GM18505 (cell line): ENCODE data around the gene PDZK1.
"Not testable (repeated sequence)": the region's sequence is repeated elsewhere in the genome, so short reads cannot be mapped to it uniquely, and the experiment has no call there.

ENCODE experiments used
- ATAC-seq: cut with Tn5 transposase; IDR thresholded peaks from one replicate; pipeline ENCODE4 v1.9.1; 2021; ENCODE audit not compliant: unreplicated experiment
- POLR2A ChIP-seq: IDR thresholded peaks from 4 replicates; pipeline ENCODE4 v1.6.1; 2011; ENCODE audit warnings: borderline replicate concordance; ENCODE audit not compliant: insufficient read depth, insufficient read length; ENCODE audit errors: extremely low read depth

PDZK1 gene

DNA sequence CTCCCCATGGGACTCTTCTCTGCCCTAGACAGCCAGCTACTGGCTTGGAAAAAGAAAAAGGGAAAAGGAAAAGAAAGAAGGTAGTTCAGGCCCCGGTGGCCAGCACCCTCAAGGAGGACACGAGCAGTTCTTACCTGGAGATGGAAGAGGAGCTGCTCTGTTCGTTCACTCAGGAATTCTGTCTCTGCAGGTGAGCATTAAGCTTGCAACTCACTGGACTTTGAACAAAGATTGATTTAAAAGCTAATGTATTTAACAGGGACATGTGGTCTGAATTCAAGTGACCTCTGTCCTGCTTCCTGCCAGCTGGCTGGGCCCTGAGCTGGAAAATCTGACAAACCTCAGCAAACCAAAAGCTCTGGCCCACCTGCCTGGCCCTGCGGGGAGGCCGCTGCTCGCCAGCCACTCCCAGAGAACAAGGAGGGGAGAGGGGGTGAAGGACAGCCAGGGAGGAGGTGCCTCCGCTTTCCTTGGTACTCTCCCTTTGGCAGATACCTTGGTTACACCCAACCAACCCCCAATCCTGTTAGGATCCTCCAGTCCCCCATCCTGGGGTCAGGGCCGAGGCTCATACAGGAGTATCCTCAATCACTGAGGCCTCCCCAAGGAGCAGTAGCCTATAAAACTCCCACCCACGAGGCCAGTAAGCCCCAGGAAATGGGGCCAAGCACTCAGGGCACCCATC, at the start of gene PDZK1:
TSS of gene PDZK1 (minus strand) at position 186 of the 685 bp plus-strand sequence. CDS start 19,347 bp downstream, outside the sequence.
- ATAC-seq: no peak
- no peak for TF ChIP-seq POLR2A

DNA sequence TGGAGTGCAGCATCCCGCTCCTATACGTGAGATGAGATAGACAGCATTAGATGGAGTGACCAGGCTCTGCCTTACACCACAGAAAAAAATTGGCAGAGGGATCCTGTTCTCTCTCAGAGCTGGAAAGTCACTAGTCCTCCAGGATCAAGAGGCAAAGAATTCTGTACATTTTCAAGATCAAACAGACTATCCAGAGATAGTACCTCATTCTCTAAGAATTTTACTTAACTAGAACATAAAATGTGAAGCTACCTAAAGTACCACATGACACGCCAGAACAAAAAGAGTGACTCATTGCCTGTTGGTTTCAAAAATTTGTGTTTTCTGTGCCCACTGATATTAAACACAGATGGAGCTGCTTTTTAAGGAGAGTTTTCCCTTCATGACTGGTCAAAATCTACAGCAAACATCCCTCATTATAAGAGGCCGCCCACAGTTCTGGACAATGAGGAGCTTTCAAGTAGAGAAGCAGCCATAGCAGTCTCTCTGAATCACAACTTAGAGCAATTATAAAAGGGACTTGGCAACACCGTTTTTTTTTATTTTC, 44.4 kb upstream of the PDZK1 start:
- ATAC-seq: no peak
- TF ChIP-seq POLR2A: no peak

DNA sequence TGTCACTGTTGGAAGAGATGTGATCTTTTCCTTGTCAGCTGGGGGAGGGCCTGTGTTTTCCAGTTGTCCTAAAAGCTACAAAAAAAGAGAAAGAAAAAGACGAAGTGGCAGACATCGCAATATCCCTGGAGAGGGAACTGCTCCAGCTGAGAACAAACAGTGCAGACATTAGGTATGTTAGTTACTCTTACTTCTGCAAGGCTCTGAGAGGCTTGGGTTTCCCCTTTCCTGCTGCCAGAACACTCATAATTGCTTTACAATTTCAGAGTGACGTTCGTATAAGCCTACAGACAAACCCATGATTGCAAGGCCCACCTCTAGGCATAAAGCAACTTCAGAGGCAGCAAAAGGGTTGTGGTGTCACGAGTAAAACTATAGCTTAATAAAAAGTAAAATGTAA, 43.3 kb upstream of the PDZK1 start:
- no peak for TF ChIP-seq POLR2A
- ATAC-seq: no peak

DNA sequence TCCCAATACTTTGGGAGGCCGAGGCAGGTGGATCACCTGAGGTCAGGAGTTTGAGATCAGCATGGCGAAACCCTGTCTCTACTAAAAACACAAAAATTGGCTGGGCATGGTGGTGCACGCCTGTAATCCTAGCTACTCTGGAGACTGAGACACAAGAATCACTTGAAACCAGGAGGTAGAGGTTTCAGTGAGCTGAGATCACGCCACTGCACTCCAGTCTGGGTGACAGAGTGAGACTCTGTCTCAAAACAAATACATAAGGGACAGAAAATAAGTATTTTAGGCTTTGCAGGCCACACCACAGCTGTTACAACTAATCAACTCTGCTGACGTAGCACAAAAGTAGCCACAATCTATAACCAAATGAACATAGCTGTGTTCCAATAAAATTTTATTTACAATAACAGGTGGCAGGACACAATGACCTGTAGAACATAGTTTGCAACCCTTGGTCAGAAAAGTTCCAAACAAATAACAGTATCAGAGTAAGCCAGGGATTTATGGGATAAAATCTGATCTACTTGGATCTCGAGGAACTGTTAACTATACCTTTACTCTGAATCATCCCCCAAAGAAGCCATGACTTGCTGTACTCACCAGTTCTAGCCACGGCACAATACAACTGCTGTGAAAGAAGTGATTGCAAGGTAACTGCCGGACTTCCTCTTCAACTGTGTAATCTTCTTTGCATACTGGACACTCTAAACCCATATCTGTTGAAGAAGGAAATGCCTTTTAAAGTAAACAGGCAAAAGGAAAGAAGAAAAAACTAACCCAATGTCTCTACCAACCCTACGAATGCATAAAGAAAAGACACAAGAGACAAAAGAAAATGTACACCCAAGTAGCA, 40.5 kb upstream of the PDZK1 start:
- ATAC-seq: no peak
- TF ChIP-seq POLR2A: no peak

DNA sequence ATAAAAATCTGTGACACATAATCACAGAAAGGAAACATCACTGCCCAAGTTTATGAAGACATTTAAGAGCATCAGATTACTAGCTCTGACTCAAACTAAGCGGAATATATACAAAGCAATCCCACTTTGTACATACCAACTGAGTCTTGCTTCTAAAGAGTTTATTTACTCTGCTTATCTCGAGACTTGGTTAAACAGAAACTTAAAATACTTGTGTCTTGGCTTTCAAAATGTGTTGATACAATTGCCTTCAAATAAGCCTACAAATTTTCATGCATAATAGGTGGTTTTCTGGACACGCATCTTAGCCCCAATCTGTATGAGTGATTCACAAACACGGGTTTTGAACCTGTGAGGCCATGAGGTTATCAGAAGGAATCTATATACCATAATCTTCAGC, 33.1 kb upstream of the PDZK1 start:
- ATAC-seq: no peak
- no peak for TF ChIP-seq POLR2A

DNA sequence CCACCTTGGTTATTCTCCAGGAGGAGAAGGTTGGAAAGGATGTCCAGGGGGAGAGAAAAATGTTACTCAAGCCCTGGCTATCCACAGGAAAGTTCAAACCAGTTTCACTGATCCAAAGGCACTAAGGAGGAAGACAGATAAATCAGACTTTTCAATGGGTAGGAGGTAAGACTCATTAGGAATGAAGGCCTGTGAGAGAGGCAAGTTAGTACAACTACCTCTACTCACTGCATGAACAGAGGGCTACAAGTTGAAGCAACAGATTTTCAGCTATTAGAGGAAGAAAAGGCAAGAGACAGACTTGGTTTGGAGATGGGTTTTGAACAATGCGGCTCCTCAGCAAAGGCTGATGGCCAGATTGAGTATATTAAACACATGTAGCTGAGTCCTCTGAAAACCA, 29.0 kb upstream of the PDZK1 start:
- no peak for ATAC-seq
- no peak for TF ChIP-seq POLR2A

DNA sequence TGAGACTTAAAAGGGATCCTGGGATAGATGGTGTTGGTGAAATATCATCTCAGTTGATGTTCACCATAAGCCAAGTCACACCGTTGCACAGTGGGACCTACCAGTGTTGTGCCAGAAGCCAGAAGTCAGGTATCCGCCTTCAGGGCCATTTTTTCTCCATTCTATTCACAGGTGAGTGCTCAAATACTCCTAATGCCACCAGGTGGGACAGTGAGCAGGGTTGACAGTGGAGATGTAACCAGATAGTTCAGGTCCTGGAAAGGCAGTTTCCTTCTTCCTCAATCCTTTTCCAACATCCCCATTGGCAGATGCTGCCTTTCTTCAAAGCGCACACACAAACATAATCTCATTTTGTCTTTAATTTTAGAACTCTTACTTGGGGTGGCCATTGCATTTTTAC, 23.7 kb upstream of the PDZK1 start:
- no peak for ATAC-seq
- TF ChIP-seq POLR2A: no peak

DNA sequence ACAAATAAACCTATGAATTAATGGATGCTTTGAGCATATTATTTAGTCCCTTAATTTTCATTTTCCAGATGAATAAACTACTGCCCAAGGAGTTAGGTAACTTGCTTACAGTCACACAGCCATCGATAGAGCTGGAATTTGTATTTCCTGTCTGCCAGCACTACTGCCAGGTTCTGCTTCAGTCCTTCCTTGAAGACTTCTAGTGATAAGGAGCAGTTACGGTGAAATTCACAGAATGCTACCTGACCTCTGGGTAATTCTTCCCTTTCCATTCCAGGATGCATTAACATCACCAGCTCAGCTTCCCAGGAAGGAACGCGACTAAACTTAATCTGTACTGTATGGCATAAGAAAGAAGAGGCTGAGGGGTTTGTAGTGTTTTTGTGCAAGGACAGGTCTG, 23.3 kb upstream of the PDZK1 start:
- ATAC-seq: no peak
- no peak for TF ChIP-seq POLR2A

DNA sequence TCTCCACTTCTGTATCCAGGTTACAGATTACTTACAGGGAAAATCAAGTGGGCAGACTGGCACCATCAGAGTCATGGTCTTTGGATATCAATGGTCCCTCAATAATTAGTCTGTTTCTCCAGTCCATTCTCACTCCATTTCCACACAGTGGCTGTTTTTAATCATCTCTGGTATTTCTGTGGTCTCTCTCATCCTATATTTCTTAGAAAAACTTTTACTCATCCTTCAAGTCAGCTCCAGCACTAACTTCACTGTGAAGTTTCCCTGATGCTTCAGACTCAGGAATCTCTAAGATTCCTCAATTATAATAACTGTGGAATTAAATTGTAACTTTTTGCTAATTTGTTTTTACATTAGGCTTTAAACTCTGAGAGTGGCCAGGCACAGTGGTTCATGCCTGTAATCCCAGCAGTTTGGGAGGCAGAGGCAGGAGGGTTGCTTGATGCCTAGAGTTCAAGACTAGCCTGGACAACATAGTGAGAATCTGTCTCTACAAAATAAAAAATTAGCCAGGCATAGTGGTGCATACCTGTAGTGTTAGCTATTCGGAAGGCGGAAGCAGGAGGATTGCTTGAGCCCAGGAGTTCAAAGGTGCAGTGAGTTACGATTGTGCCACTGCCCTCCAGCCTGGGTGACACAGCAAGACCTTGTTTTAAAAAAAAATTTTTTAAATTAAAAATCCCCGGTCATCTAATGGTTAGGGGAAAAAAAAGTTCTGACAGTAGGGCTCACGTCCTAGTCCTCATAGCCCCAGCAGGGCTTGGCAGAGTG, 22.7 kb upstream of the PDZK1 start:
- no peak for TF ChIP-seq POLR2A
- ATAC-seq: no peak

DNA sequence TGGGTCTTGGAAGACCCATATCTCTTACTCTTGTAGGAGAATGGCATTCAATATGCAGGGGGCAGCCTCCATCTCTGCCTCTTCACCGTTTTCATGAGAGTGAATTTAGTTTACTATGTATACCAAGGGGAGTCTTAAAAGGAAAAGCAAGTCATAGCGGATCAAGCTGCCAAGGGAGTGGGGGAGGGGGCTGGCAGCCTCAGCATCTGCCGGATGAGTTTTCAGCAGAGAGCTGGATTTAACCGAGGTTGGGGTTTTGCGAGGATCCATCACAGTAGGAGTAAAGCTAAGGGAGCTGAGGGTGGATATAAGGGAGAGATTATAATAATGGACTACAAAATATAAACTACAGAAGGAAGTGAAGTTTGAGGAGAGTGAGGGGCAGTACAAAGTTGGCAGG, 22.0 kb upstream of the PDZK1 start:
- ATAC-seq: no peak
- no peak for TF ChIP-seq POLR2A

DNA sequence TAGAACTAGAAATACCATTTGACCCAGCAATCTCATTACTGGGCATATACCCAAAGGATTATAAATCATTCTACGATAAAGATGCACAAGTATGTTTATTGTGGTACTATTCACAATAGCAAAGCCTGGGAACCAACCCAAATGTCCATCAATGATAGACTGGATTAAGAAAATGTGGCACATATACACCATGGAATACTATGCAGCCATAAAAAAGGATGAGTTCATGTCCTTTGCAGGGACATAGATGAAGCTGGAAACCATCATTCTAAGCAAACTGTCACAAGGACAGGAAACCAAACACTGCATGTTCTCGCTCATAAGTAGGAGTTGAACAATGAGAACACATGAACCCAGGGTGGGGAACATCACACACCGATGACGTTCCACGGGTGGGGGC, 19.0 kb upstream of the PDZK1 start:
- not testable (repeated sequence) for ATAC-seq

DNA sequence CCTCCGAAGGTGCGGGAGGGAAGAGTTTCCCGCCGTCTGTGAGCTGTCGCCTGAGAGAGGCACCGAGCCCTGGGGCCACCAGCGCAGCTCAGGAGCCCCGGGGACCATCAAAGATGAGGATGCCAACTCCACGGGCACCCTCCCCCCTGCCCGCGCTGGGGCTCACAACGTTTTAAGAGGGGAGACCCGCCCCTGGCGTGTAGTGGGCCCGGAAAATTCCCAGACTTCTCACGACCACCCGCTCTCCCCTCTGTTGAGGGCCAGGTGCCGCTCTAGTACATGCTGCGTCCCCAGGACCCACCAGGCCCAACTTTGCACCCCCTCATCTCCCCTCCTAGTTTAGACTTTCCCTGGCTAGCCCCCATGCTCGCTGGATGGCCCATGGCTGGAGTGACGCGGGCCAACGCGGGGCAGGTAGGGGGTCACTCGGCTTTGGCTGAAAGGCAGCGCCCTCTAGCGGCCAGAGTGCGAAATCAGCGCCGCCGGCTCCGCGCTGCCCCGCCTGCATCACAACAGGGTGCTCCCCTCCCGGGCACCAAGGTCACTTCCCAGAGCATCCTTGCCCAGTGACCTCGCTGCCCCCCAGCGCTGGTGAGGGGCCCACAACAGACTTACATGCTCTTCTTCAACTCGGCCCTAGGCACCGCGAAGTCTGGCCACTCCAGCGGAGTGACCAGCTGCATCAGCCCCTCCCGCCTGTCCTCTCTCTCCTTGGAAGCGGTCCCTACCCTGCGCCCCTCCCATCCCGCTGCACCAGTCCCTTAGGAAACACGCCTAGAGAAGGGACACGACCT, 13.9 kb upstream of the PDZK1 start:
- no peak for ATAC-seq
- TF ChIP-seq POLR2A: no peak

DNA sequence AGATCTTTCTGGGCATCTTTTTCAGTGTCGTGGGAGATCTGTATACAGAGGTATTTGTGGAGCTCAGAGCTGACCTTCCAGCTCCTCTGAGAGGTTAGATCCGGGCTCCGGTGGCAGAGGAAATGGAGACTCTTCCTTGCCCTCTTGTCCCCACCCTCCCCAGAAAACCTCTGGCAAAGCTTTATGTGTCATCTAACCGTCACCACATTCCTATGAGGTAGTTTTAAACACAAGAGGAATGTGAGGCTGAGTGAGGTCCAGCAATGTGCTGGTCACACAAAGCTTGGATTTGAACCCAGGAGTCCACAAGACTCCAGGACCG, 13.3 kb upstream of the PDZK1 start:
- no peak for TF ChIP-seq POLR2A
- ATAC-seq: no peak

DNA sequence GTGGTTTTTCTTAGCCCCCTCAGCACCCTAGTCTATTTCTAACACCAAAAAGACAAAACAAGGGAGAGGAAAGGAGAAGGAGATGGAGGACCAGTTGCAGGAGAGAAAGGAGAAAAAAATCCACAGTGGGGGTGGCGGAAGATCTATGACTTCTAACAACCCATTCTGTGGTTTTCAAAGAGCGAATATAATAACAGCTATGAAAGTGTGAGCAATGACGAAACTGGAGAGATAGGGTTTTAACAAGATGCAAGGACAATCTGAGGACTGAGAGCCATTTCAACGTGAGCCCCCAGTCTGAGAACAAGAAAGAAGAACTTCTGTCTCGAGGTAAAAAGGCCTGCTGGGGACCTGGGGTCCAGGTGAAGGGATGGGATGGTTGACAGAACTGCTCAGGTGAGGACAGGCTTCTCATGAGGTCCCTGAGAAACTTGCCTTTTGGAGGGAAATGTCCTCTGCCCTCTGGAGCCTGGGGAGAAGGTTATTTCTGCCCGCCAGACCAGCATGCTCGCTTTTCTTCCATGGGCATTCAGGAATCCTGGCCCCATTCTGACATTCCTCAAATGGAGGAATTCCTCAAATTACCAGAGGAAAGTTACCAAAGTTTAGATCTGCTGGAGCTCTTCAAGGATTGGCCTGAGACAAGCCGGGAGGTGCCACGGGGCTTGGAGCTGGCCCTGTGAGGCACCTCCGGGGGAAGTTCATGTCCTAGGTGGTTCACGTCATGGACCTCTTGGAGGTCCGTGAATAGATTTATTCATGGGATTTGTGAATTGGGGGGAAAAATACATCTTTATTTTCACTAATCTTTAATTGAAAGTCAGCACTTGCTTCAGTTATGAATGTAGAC, 12.3 kb upstream of the PDZK1 start, which contains the start of gene CD160:
TSS of gene CD160 (plus strand) at position 270 of the 850 bp plus-strand sequence. CDS start 8,829 bp downstream, outside the sequence.
- ATAC-seq: no peak
- no peak for TF ChIP-seq POLR2A

DNA sequence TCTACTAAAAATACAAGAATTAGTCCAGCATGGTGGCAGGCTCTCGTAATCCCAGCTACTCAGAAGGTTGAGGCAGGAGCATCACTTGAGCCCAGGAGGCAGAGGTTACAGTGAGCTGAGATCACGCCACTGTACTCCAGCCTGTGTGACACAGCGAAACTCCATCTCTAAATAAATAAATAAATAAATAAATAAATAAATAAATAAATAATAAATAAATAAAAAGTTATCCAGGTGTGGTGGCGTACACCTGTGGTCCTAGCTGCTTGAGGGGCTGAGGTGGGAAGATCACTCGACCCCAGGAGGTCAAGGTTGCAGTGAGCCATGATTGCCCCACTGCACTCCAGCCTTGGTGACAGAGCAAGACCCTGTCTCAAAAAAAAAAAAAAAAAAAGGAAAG, 11.3 kb upstream of the PDZK1 start:
- ATAC-seq: not testable (repeated sequence)
